WTC11 (cell line): Measurements from ENCODE around the gene S100PBP. TPM values are rescaled to one million over a fixed set of nuclear protein-coding genes. Genes with fewer than 3 reads are reported as not detected.

Experiments used
- ATAC-seq: fragments of 200-7000 bp; cut with Tn5 transposase; 2 replicates; pipeline ENCODE4 v1.10.0; 2021; ENCODE audit warnings: mild to moderate bottlenecking, moderate library complexity
- CTCF ChIA-PET: fragments of 300-600 bp; sonication (Branson Sonifier 250); formaldehyde crosslinking; loops from one replicate; lab custom pipeline; 2021; ENCODE audit warnings: antibody characterized with exemption; lab: Charles Lee
- POLR2A ChIA-PET: fragments of 350-600 bp; sonication (Branson Sonifier 250); formaldehyde crosslinking; loops from one replicate; lab custom pipeline; 2021; ENCODE audit warnings: antibody characterized with exemption; lab: Charles Lee
- DNase-seq: peaks from one replicate; pipeline ENCODE4 v3.0.0; 2021; ENCODE audit warnings: low spot score
- H3K27ac Mint-ChIP-seq: 2 replicates; pipeline ENCODE4 v1.8.0; 2021; ENCODE audit warnings: mixed read lengths
- H3K27me3 Mint-ChIP-seq: 2 replicates; pipeline ENCODE4 v1.8.0; 2021; ENCODE audit warnings: low read depth, mild to moderate bottlenecking, moderate library complexity, mixed read lengths
- H3K36me3 Mint-ChIP-seq: 2 replicates; pipeline ENCODE4 v1.8.0; 2021; ENCODE audit warnings: mixed read lengths
- H3K4me1 Mint-ChIP-seq: 2 replicates; pipeline ENCODE4 v1.8.0; 2022; ENCODE audit warnings: mixed read lengths
- H3K4me3 Mint-ChIP-seq: 2 replicates; pipeline ENCODE4 v1.8.0; 2021; ENCODE audit warnings: mild to moderate bottlenecking, moderate library complexity, mixed read lengths
- H3K9me3 Mint-ChIP-seq: 2 replicates; pipeline ENCODE4 v1.8.0; 2021; ENCODE audit warnings: mixed read lengths
- AFF4 ChIP-seq: sonication (generic); formaldehyde crosslinking; IDR thresholded peaks from 2 replicates; pipeline ENCODE4 v1.8.1; 2023; ENCODE audit warnings: mild to moderate bottlenecking, missing genetic modification reagents, borderline replicate concordance
- AR ChIP-seq: fragments of 250-450 bp; sonication (Bioruptor Pico); IDR thresholded peaks from 2 replicates; pipeline ENCODE4 v1.9.0; 2021; ENCODE audit warnings: mild to moderate bottlenecking
- ATF1 ChIP-seq: sonication (generic); formaldehyde crosslinking; IDR thresholded peaks from 2 replicates; pipeline ENCODE4 v1.8.1; 2023; ENCODE audit warnings: mild to moderate bottlenecking, moderate library complexity, missing genetic modification reagents
- CDX4 ChIP-seq: fragments of 250-450 bp; sonication (Bioruptor Pico); IDR thresholded peaks from 2 replicates; pipeline ENCODE4 v1.9.0; 2021; ENCODE audit warnings: moderate library complexity, mild to moderate bottlenecking, inconsistent platforms, borderline replicate concordance
- ELF4 ChIP-seq: sonication (generic); formaldehyde crosslinking; IDR thresholded peaks from 2 replicates; pipeline ENCODE4 v1.8.1; 2022; ENCODE audit warnings: low read depth, mild to moderate bottlenecking, moderate library complexity, missing genetic modification reagents
- ETV6 ChIP-seq: sonication (generic); formaldehyde crosslinking; IDR thresholded peaks from 2 replicates; pipeline ENCODE4 v1.8.1; 2022; ENCODE audit warnings: mild to moderate bottlenecking, missing genetic modification reagents
- HMGXB4 ChIP-seq: sonication (generic); formaldehyde crosslinking; IDR thresholded peaks from 2 replicates; pipeline ENCODE4 v1.8.1; 2023; ENCODE audit warnings: mild to moderate bottlenecking, moderate library complexity, missing genetic modification reagents
- MAX ChIP-seq: sonication (generic); formaldehyde crosslinking; IDR thresholded peaks from 2 replicates; pipeline ENCODE4 v1.8.0; 2022; ENCODE audit warnings: mild to moderate bottlenecking, missing genetic modification reagents
- NR2C2 ChIP-seq: sonication (generic); formaldehyde crosslinking; IDR thresholded peaks from 2 replicates; pipeline ENCODE4 v1.8.0; 2022; ENCODE audit warnings: mild to moderate bottlenecking, missing genetic modification reagents
- TCF7 ChIP-seq: sonication (generic); formaldehyde crosslinking; IDR thresholded peaks from 2 replicates; pipeline ENCODE4 v1.8.0; 2022; ENCODE audit warnings: mild to moderate bottlenecking, low read depth, missing genetic modification reagents, moderate library complexity
- TEAD4 ChIP-seq: sonication (generic); formaldehyde crosslinking; IDR thresholded peaks from 2 replicates; pipeline ENCODE4 v1.8.0; 2022; ENCODE audit warnings: mild to moderate bottlenecking, missing genetic modification reagents
- USF2 ChIP-seq: sonication (generic); formaldehyde crosslinking; IDR thresholded peaks from 2 replicates; pipeline ENCODE4 v1.8.1; 2023; ENCODE audit warnings: mild to moderate bottlenecking, missing genetic modification reagents, moderate library complexity
- ZNF219 ChIP-seq: sonication (generic); formaldehyde crosslinking; IDR thresholded peaks from 2 replicates; pipeline ENCODE4 v1.8.0; 2023; ENCODE audit warnings: missing genetic modification reagents, mild to moderate bottlenecking, borderline replicate concordance
- total RNA-seq: library from RNA; stranded (reverse); gene quantifications from 3 replicates; pipeline ENCODE4 v1.2.3, GENCODE V29; 2021

The S100PBP gene
- total RNA-seq, 1 experiment from 2014 or later = 62.9 TPM

GRCh38 chr1:32901823-32902534, 84.5 kb downstream of the S100PBP start (continued):
- TF ChIP-seq AR (no peak), NR2C2 (CRISPR knock-in tag) (no peak), ATF1 (CRISPR knock-in tag) (no peak), TCF7 (CRISPR knock-in tag) (no peak)

GRCh38 chr1:32902535-32902920, 85.1 kb downstream of the S100PBP start:
- Mint-ChIP-seq H3K27ac (no peak overlapping the region), H3K4me3 (peak overlapping the region; percentile 63), H3K9me3 (no peaks in the 10 kb centered on the region), H3K36me3 (no peaks in the 10 kb centered on the region), H3K27me3 (peaks cover 60% of the 10 kb centered on the region), H3K4me1 (peaks cover 9% of the 10 kb centered on the region)
- TF ChIP-seq ZNF219 (CRISPR knock-in tag) (no peak), CDX4 (CRISPR knock-in tag) (no peak), TEAD4 (no peak), HMGXB4 (CRISPR knock-in tag) (no peak), USF2 (CRISPR knock-in tag) (no peak), ETV6 (no peak), TCF7 (CRISPR knock-in tag) (no peak), ELF4 (CRISPR knock-in tag) (no peak), AFF4 (CRISPR knock-in tag) (no peak), MAX (CRISPR knock-in tag) (no peak)
- ChIA-PET CTCF (no interaction called here), POLR2A (no interaction called here)
- no peak for ATAC-seq
- no peak for DNase-seq
